ENCODE data around the gene FOXP1.

FOXP1 gene

DNA sequence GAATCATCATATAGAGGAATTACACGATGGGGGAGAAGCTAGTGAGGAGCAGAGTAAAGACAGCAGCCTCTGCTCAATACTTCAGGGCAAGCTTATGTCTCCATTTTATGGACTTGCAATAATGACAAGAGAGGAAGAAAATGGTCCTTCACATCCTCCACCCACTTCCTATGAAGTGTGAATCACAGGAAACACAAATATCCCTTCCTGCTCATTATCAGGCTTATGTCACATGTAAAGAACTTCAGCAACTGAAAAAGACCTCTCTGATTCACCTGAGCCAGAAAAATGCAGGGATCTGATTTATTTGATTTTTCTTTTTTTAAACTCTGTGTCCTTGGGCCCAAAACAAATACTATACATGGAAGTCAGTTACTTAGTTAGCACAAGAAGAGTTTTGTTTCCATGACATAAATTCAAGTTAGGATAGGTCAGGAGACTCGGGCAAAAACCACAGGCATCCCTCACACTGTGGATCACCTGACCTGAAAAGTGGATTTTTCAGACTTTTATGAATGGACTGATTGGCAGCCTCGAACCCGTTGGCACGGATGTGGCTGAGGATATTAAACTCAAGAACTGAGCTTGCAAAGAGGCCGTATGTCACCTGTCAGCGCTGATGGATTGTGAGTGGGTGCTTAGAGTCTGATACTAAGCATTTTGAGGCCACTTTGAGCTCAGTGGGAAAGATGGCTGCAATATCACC lies 650.3 kb downstream of the FOXP1 start:
- H3K4me3 ChIP-seq (ENCODE audit: low read depth, low read length) = no peak overlapping the region
- TF ChIP-seq, protein P1, sequence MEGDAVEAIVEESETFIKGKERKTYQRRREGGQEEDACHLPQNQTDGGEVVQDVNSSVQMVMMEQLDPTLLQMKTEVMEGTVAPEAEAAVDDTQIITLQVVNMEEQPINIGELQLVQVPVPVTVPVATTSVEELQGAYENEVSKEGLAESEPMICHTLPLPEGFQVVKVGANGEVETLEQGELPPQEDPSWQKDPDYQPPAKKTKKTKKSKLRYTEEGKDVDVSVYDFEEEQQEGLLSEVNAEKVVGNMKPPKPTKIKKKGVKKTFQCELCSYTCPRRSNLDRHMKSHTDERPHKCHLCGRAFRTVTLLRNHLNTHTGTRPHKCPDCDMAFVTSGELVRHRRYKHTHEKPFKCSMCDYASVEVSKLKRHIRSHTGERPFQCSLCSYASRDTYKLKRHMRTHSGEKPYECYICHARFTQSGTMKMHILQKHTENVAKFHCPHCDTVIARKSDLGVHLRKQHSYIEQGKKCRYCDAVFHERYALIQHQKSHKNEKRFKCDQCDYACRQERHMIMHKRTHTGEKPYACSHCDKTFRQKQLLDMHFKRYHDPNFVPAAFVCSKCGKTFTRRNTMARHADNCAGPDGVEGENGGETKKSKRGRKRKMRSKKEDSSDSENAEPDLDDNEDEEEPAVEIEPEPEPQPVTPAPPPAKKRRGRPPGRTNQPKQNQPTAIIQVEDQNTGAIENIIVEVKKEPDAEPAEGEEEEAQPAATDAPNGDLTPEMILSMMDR (IDR thresholded peaks at IDR 0.05; ENCODE audit: low read depth, low read length) = no peak

- TF ChIP-seq, protein P1 (IDR thresholded peaks at IDR 0.05; ENCODE audit: low read depth, low read length) = no peak
- H3K4me3 ChIP-seq (ENCODE audit: low read depth, low read length) = no peak overlapping the region
Observed at GRCh38 chr3:70930066-70930465, 653.5 kb downstream of the FOXP1 start.

- no peak overlapping the region for H3K4me3 ChIP-seq (ENCODE audit: low read depth, low read length)
- TF ChIP-seq, protein P1 (IDR thresholded peaks at IDR 0.05; ENCODE audit: low read depth, low read length) = no peak
Observed at GRCh38 chr3:70927239-70927638, 656.3 kb downstream of the FOXP1 start.

DNA sequence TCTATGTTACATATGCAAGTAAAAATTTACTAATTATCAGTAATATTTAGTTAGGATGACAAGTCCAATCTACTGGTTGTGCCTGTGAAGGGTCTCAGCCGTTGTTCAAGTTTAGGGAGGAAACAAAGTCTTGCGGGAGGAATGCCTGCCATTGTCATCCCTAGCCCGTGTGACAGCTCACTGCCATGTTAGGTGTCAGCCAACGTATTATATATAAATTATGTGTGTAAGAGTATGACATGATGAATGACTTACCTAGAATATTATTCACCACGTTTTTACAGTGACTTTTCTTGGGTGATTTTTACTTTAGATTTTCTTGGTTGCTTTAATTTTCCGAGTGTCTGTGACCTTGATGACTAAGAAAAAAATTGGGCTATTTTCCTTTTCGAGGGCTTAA lies 656.7 kb downstream of the FOXP1 start:
- no peak overlapping the region for H3K4me3 ChIP-seq (ENCODE audit: low read depth, low read length)
- TF ChIP-seq, protein P1 (IDR thresholded peaks at IDR 0.05; ENCODE audit: low read depth, low read length) = no peak

GRCh38 chr3:70919661-70920060 lies 663.9 kb downstream of the FOXP1 start:
- no peak overlapping the region for H3K4me3 ChIP-seq (ENCODE audit: low read depth, low read length)

DNA sequence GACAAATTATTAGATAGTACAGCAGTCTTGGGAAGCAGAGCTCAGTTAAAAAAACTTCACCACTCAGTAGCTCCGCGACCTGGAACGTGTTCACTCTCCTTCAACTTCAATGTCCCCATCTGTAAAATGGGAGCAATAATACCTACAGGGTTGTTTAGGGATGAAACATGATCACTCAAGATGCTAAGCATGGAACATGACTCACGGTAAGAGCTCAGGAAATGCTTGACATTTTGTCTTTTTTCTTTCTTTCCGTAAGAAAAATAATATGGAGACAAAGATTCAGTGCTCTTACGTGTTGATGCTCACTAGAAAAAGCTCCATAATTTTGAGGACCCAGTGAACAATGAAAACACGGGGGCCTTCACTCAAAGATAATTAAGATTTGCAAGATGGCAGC lies 664.4 kb downstream of the FOXP1 start:
- no peak overlapping the region for H3K4me3 ChIP-seq (ENCODE audit: low read depth, low read length)
- TF ChIP-seq, protein P1 (IDR thresholded peaks at IDR 0.05; ENCODE audit: low read depth, low read length) = no peak

More at GRCh38 chr3:70919661-70920060, 663.9 kb downstream of the FOXP1 start:
- TF ChIP-seq, protein P1 (IDR thresholded peaks at IDR 0.05; ENCODE audit: low read depth, low read length) = no peak

DNA sequence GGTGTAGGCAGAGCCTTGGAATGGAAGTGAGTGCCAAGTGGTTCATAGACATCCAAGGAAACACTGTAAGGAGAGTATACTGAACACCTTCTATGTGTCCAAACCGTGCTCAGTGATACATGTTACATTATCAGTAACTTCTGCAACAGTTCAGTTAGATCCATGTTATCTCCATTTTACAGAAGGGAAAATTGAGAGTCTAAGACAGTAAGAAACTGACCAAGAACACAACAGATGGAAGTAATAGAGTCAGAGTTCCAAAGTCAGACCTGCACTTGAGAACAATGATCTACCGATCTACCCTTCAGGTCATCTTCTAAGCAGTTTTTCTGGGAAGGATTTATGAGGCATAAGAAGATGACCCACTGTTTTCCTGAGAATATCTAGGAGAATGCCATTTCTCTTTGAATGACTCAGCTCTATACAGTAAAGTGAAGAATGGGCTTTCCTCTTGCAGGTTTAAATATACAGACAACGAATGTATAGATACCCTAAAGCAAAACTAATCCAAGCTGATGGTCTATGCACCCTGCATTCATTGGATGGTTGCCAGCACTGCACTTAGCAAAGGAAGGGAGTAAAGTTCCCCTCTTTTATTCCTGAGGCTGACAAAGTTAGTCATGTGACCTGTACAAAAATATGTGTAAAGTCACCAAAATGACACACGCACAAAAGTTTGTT lies 667.0 kb downstream of the FOXP1 start:
- H3K4me3 ChIP-seq (ENCODE audit: low read depth, low read length) = no peak overlapping the region
- TF ChIP-seq, protein P1 (IDR thresholded peaks at IDR 0.05; ENCODE audit: low read depth, low read length) = no peak

Data from WI38 (cell line).